ENCODE measurements around the gene CENATAC.
"Not testable (repeated sequence)": the region's sequence is repeated elsewhere in the genome, so short reads cannot be mapped to it uniquely, and the experiment has no call there.

CENATAC gene, protein sequence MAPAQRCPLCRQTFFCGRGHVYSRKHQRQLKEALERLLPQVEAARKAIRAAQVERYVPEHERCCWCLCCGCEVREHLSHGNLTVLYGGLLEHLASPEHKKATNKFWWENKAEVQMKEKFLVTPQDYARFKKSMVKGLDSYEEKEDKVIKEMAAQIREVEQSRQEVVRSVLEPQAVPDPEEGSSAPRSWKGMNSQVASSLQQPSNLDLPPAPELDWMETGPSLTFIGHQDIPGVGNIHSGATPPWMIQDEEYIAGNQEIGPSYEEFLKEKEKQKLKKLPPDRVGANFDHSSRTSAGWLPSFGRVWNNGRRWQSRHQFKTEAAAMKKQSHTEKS

DNA sequence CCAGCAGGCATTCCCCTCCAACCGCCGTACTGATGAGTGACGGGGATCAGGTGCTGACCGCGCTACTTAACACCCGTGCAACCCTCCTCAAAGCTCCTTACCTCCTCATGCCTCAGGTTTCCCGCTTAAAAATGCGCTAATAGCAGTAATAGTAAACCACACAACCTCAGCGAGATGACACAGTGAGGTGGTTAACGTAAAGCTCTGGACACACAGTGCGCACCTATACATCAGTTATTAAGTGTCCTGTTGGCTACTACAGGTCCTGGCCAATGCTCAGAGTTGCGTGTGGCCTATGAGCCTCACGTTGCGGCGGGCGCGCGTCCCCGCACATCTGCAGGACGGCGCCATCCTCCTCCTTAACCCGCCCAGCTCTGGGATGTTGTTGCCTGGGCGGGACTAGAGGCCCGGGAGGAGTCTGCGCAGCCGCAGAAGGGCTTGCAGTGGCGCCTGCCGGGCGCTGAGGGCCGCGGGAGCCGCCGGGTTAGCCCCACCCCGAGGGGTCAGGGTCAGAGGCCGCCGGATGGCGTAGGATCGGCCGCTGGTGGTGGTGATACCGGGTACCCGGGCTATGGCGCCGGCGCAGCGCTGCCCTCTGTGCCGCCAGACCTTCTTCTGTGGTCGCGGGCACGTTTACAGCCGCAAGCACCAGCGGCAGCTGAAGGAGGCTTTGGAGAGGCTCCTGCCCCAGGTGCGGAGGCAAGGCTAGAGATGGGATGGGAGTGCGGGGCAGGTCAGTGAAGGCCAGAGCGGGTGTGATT is at the start of gene CENATAC:
Gene CENATAC, plus strand, starts transcription at position 512 of the 761 bp plus-strand sequence. Its CDS starts 60 bp downstream, at position 572.
- TF ChIP-seq, protein P1, sequence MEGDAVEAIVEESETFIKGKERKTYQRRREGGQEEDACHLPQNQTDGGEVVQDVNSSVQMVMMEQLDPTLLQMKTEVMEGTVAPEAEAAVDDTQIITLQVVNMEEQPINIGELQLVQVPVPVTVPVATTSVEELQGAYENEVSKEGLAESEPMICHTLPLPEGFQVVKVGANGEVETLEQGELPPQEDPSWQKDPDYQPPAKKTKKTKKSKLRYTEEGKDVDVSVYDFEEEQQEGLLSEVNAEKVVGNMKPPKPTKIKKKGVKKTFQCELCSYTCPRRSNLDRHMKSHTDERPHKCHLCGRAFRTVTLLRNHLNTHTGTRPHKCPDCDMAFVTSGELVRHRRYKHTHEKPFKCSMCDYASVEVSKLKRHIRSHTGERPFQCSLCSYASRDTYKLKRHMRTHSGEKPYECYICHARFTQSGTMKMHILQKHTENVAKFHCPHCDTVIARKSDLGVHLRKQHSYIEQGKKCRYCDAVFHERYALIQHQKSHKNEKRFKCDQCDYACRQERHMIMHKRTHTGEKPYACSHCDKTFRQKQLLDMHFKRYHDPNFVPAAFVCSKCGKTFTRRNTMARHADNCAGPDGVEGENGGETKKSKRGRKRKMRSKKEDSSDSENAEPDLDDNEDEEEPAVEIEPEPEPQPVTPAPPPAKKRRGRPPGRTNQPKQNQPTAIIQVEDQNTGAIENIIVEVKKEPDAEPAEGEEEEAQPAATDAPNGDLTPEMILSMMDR (IDR thresholded peaks at IDR 0.05; ENCODE audit: low read depth, low read length, missing control alignments): peak; percentile 15
- H3K4me3 ChIP-seq (ENCODE audit: low read depth, low read length): peak within 1 kb of the TSS; percentile 64

DNA sequence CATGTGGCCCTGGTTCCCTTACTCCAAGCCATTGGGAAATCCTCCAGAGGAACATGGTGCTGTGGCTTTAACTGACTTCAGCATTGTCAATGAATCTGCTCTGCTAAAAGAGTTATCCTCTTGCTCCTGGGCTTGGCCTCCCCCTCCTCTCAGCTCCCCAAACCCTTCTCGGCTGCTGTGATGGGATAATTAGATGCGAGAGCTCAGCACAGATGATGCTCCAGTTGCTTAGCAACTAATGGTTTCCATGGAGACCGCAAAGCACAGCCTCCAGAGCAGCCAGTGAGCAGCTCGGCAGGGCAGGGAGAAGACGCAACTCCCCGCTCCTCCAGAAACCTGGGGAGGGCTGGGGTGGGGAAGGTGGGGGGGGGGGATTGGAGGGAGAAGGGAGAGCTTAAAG is 44.7 kb upstream of the CENATAC start:
- TF ChIP-seq, protein P1 (IDR thresholded peaks at IDR 0.05; ENCODE audit: low read depth, low read length, missing control alignments): no peak
- DNase-seq (ENCODE audit: low read depth): no peak
- no peak overlapping the region for H3K4me3 ChIP-seq (ENCODE audit: low read depth, low read length)

More for the DNA sequence above, at the start of gene CENATAC:
- peak; percentile 72 for DNase-seq (ENCODE audit: low read depth)

DNA sequence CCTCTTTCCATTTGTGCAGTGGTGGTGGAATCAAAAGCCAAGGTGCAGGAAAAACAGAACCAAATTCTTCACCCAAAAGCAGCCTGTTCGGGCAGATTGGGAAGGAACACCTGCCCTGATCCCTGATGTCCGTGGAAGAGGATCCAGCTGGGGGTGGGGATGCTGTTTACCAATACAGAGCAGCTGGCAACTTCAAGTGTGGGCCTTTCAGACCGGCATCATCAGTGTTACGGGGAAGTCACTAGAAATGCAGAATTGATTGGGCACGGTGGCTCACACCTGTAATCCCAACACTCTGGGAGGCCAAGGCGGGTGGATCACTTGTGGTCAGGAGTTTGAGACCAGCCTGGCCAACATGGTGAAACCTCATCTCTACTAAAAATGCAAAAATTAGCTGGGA is 44.0 kb upstream of the CENATAC start:
- H3K4me3 ChIP-seq (ENCODE audit: low read depth, low read length); DNase-seq (ENCODE audit: low read depth): not testable (repeated sequence)

DNA sequence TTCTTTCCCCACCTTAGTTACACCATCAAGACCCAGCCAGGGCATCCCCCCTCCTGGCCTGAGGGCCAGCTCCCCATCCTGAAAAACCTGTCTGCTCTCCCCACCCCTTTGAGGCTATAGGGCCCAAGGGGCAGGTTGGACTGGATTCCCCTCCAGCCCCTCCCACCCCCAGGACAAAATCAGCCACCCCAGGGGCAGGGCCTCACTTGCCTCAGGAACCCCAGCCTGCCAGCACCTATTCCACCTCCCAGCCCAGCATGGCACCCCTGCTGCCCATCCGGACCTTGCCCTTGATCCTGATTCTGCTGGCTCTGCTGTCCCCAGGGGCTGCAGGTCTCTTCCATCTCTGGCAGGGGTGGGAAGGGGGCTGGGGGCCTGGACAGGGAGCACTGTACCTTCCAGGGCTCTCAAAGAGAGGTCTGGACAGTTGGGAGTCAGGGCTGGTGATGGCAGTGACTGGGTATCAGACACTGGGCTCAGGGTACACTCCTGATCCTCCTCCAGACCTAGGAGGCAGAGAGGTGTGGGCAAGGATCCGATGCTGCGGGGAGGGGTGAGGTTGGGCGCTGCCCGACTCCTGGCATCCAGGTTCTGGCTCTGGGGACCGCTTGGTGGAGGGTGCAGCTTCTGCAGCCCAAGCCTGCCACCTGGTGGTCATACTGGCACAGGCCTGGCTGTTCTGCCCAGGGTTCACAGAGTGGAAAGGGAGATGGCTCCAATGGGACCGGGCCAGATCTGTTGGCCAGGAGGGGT is 41.7 kb upstream of the CENATAC start, which contains the start of gene UPK2:
Gene UPK2, plus strand, starts transcription at position 205 of the 753 bp plus-strand sequence. Its CDS starts 53 bp downstream, at position 258.
- TF ChIP-seq, protein P1 (IDR thresholded peaks at IDR 0.05; ENCODE audit: low read depth, low read length, missing control alignments): peak; percentile 97
- DNase-seq (ENCODE audit: low read depth): peak; percentile 25
- H3K4me3 ChIP-seq (ENCODE audit: low read depth, low read length): no peak within 1 kb of the TSS

DNA sequence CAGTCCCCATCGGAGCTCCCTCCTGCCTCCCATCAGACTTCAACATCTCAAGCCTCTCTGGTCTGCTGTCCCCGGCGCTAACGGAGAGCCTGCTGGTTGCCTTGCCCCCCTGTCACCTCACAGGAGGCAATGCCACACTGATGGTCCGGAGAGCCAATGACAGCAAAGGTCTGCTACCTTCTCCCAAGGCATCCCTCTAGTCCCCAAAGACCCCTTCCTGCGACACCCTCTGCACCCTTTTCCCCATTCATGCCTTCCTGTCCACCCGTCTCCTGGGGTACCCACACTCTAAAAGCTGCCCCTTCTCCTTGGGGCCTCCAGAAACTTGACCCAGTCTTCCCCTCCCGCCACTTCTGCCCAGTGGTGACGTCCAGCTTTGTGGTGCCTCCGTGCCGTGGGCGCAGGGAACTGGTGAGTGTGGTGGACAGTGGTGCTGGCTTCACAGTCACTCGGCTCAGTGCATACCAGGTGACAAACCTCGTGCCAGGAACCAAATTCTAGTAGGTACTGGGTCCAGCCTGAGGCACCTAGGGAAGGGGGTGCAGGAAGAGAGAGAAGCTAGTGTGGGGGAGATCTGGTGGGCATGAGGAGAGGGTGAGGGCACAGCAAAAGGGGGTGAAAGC is 41.0 kb upstream of the CENATAC start:
- DNase-seq (ENCODE audit: low read depth): no peak
- H3K4me3 ChIP-seq (ENCODE audit: low read depth, low read length): no peak overlapping the region
- TF ChIP-seq, protein P1 (IDR thresholded peaks at IDR 0.05; ENCODE audit: low read depth, low read length, missing control alignments): no peak

DNA sequence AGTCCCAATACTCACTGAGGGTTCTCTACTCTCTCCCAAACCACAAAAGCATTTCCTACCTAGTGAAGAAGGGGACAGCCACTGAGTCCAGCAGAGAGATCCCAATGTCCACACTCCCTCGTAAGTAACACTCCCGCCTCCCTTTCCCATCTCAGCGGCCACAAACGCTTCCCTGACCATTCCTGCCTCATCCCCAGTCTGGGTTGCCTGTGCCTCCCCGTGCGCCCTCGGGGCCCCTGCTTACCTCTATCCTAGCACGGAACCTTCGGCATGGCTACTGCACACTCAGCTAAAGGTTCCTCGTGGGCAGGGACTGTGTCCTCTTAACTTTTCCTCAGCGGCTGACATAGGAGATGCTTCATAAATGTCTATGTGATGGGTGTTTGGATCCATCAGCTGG is 40.4 kb upstream of the CENATAC start:
- H3K4me3 ChIP-seq (ENCODE audit: low read depth, low read length): no peak overlapping the region
- no peak for DNase-seq (ENCODE audit: low read depth)
- TF ChIP-seq, protein P1 (IDR thresholded peaks at IDR 0.05; ENCODE audit: low read depth, low read length, missing control alignments): no peak
